GM12864 (cell line): ENCODE results near the gene TNFRSF1A.

Source experiments
- DNase-seq: peaks from one replicate; pipeline ENCODE4 v3.0.0-alpha.2; 2011; ENCODE audit warnings: low read depth
- H3K4me3 ChIP-seq: 2 replicates; pipeline ENCODE4 v1.5.1; 2011; ENCODE audit warnings: mild to moderate bottlenecking, low read depth, low read length, control low read depth
- CTCF ChIP-seq: IDR thresholded peaks from 2 replicates; pipeline ENCODE4 v1.5.1; 2011; ENCODE audit warnings: low read depth, mild to moderate bottlenecking, moderate library complexity, low read length, control low read depth, inconsistent platforms; ENCODE audit errors: missing control alignments

The TNFRSF1A gene

GRCh38 chr12:6361834-6362233, 20.0 kb upstream of the TNFRSF1A start:
- DNase-seq: no peak
- no peak overlapping the region for H3K4me3 ChIP-seq
- no peak for TF ChIP-seq CTCF

GRCh38 chr12:6360578-6361490, 19.0 kb upstream of the TNFRSF1A start:
- no peak for DNase-seq
- H3K4me3 ChIP-seq: no peak overlapping the region
- no peak for TF ChIP-seq CTCF

- H3K4me3 ChIP-seq: no peak overlapping the region
- no peak for DNase-seq
- no peak for TF ChIP-seq CTCF
Observed at GRCh38 chr12:6360080-6360571, 18.2 kb upstream of the TNFRSF1A start.

GRCh38 chr12:6358881-6359280, 17.0 kb upstream of the TNFRSF1A start:
- no peak for TF ChIP-seq CTCF
- DNase-seq: no peak

GRCh38 chr12:6356374-6356820, 14.5 kb upstream of the TNFRSF1A start:
- DNase-seq: no peak
- no peak for TF ChIP-seq CTCF
- no peak overlapping the region for H3K4me3 ChIP-seq

More at GRCh38 chr12:6358881-6359280, 17.0 kb upstream of the TNFRSF1A start:
- no peak overlapping the region for H3K4me3 ChIP-seq

GRCh38 chr12:6355491-6356373, 13.9 kb upstream of the TNFRSF1A start:
- no peak overlapping the region for H3K4me3 ChIP-seq
- DNase-seq: no peak
- TF ChIP-seq CTCF: no peak
